Activated CD4-positive, alpha-beta T cell treated with anti-CD3 and anti-CD28 coated beads for 36 hours (primary cell): ENCODE results near the gene FTSJ3. TPM values are rescaled to one million over a fixed set of nuclear protein-coding genes. Genes with fewer than 3 reads are reported as not detected.

Experiments used
- ATAC-seq: fragments of 200-7000 bp; cut with Tn5 transposase; one replicate; pipeline ENCODE4 v1.10.0; 2021; ENCODE audit warnings: mild to moderate bottlenecking, moderate library complexity
- CTCF ChIA-PET: fragments of 350-600 bp; sonication (Branson Sonifier 250); formaldehyde crosslinking; loops from one replicate; lab custom pipeline; 2021; ENCODE audit warnings: antibody characterized with exemption; lab: Charles Lee
- POLR2A ChIA-PET: fragments of 350-600 bp; sonication (Branson Sonifier 250); formaldehyde crosslinking; loops from one replicate; lab custom pipeline; 2021; ENCODE audit warnings: antibody characterized with exemption, inconsistent platforms; lab: Charles Lee
- DNase-seq: peaks from one replicate; pipeline ENCODE4 v3.0.0-alpha.2; 2020
- H3K27ac Mint-ChIP-seq: one replicate; pipeline ENCODE4 v1.8.0; 2021; ENCODE audit warnings: mixed read lengths
- H3K27me3 Mint-ChIP-seq: one replicate; pipeline ENCODE4 v1.8.0; 2021; ENCODE audit warnings: mixed read lengths
- H3K36me3 Mint-ChIP-seq: one replicate; pipeline ENCODE4 v1.8.0; 2021; ENCODE audit warnings: low read depth, mixed read lengths
- H3K4me1 Mint-ChIP-seq: one replicate; pipeline ENCODE4 v1.8.0; 2021; ENCODE audit warnings: mixed read lengths
- H3K4me3 Mint-ChIP-seq: one replicate; pipeline ENCODE4 v1.8.0; 2021; ENCODE audit warnings: mild to moderate bottlenecking, moderate library complexity, mixed read lengths
- H3K9me3 Mint-ChIP-seq: one replicate; pipeline ENCODE4 v1.8.0; 2021; ENCODE audit warnings: low read depth, mixed read lengths
- intact Hi-C, 2 experiments: fragments of 100-400 bp; cut with DNase I in 1 of 2; cut with micrococcal nuclease in 1 of 2; formaldehyde crosslinking; loops; one replicate each; pipeline versions ENCODE4 v1.14.2 to v1.15.1; 2022 to 2024; cut with DNase I, micrococcal nuclease
- total RNA-seq, 2 experiments: library from RNA; stranded (reverse); gene quantifications; one replicate each; pipeline ENCODE4 v1.2.3, GENCODE V29; 2021

The FTSJ3 gene
- total RNA-seq, 2 experiments from 2014 or later: 52.1 to 61.2 TPM

GRCh38 chr17:63842540-63843386, 15.3 kb upstream of the FTSJ3 start, which contains the start of gene SMARCD2:
SMARCD2 (minus strand) TSS chr17:63842685; CDS start chr17:63842674, 11 bp downstream.
- DNase-seq (peak; percentile 100), ATAC-seq (peak; percentile 89)
- Mint-ChIP-seq H3K27ac (peak within 1 kb of the TSS; percentile 97), H3K9me3 (no peaks in the 10 kb centered on the region), H3K27me3 (no peaks in the 10 kb centered on the region), H3K4me3 (peak within 1 kb of the TSS; percentile 98), H3K4me1 (peaks cover 35% of the 10 kb centered on the region), H3K36me3 (peaks cover 12% of the 10 kb centered on the region)
- CTCF ChIA-PET: interaction anchor here (0.5 to 3.0 kb wide), 10 partner anchors 10 to 174 kb away, joined by 3 to 10 read pairs (median 4); partner anchors contain the start of gene FTSJ3
- intact Hi-C loops: loop anchor here (1.0 to 5.0 kb wide), 17 partner anchors 15 to 820 kb away; partner anchors contain the start of genes CCDC47 (in 2 of the 2), ERN1 (in 2 of the 2), FTSJ3 (in 2 of the 2) and PSMC5 (in 2 of the 2)
- POLR2A ChIA-PET: interaction anchor here (1.4 to 1.8 kb wide), 3 partner anchors 11 to 69 kb away, joined by 4 to 20 read pairs (median 6); partner anchors contain the start of genes CCDC47 and DDX42

- peaks cover 34% of the 10 kb centered on the region for H3K4me1 Mint-ChIP-seq
- H3K27ac Mint-ChIP-seq: peak overlapping the region; percentile 97
- ATAC-seq (peak; percentile 15), DNase-seq (no peak)
- intact Hi-C loops: loop anchor here (1.0 to 5.0 kb wide), 10 partner anchors 101 to 821 kb away; partner anchors contain the start of genes CYB561 (in 1 of the 2), DCAF7 (in 1 of the 2), ERN1 (in 1 of the 2) and ICAM2 (in 1 of the 2)
- no peaks in the 10 kb centered on the region for H3K27me3 Mint-ChIP-seq
- no peaks in the 10 kb centered on the region for H3K9me3 Mint-ChIP-seq
- H3K36me3 Mint-ChIP-seq: peaks cover 12% of the 10 kb centered on the region
- CTCF ChIA-PET: interaction anchor here (0.5 to 1.6 kb wide), 8 partner anchors 9 to 144 kb away, joined by 3 to 5 read pairs (median 3); no protein-coding TSS in a partner anchor
- POLR2A ChIA-PET: interaction anchor here (0.8 to 1.2 kb wide), 5 partner anchors 11 to 69 kb away, joined by 3 to 5 read pairs (median 4); partner anchors contain the start of genes CCDC47 and DDX42
- H3K4me3 Mint-ChIP-seq: peak overlapping the region; percentile 98
These were observed 14.7 kb upstream of the FTSJ3 start for GRCh38 chr17:63842173-63842539.

- peak overlapping the region; percentile 98 for H3K4me3 Mint-ChIP-seq
- ChIA-PET CTCF (interaction anchor here (0.6 to 1.7 kb wide), 9 partner anchors 8 to 148 kb away, joined by 3 to 6 read pairs (median 3); partner anchors contain the start of gene DDX42), POLR2A (interaction anchor here (0.6 to 1.2 kb wide), 6 partner anchors 10 to 141 kb away, joined by 3 to 5 read pairs (median 4); partner anchors contain the start of genes CCDC47 and DDX42)
- H3K4me1 Mint-ChIP-seq: peaks cover 31% of the 10 kb centered on the region
- H3K9me3 Mint-ChIP-seq: no peaks in the 10 kb centered on the region
- no peaks in the 10 kb centered on the region for H3K27me3 Mint-ChIP-seq
- H3K27ac Mint-ChIP-seq: peak overlapping the region; percentile 97
- peak; percentile 36 for DNase-seq
- no peak for ATAC-seq
- peaks cover 18% of the 10 kb centered on the region for H3K36me3 Mint-ChIP-seq
- intact Hi-C loops: loop anchor here (1.0 to 5.0 kb wide), 10 partner anchors 100 to 821 kb away; partner anchors contain the start of genes CYB561 (in 1 of the 2), DCAF7 (in 1 of the 2), ERN1 (in 1 of the 2) and ICAM2 (in 1 of the 2)
These were observed 14.1 kb upstream of the FTSJ3 start for GRCh38 chr17:63841350-63842172.

GRCh38 chr17:63840591-63841349, 13.3 kb upstream of the FTSJ3 start:
- H3K36me3 Mint-ChIP-seq: peaks cover 23% of the 10 kb centered on the region
- ATAC-seq: no peak
- CTCF ChIA-PET: interaction anchor here (0.6 to 2.2 kb wide), 6 partner anchors 8 to 149 kb away, joined by 3 to 6 read pairs (median 4); partner anchors contain the start of gene DDX42

GRCh38 chr17:63838631-63839171, 11.2 kb upstream of the FTSJ3 start:
- ATAC-seq (no peak), DNase-seq (no peak)
- H3K27ac Mint-ChIP-seq: peak overlapping the region; percentile 72
- peaks cover 33% of the 10 kb centered on the region for H3K4me1 Mint-ChIP-seq
- H3K9me3 Mint-ChIP-seq: no peaks in the 10 kb centered on the region
- no peaks in the 10 kb centered on the region for H3K27me3 Mint-ChIP-seq
- intact Hi-C loops: loop anchor here in 1 of 2 experiments (10.0 kb wide), 1 partner anchor 284 kb away; the partner anchor contains the start of gene DCAF7
- peak overlapping the region; percentile 47 for H3K4me3 Mint-ChIP-seq
- POLR2A ChIA-PET: interaction anchor here (0.6 to 0.7 kb wide), 2 partner anchors 10 to 11 kb away, joined by 3 to 4 read pairs; no protein-coding TSS in a partner anchor
- peaks cover 36% of the 10 kb centered on the region for H3K36me3 Mint-ChIP-seq
- CTCF ChIA-PET: interaction anchor here (1.3 to 2.2 kb wide), 5 partner anchors 11 to 93 kb away, joined by 3 to 6 read pairs (median 5); partner anchors contain the start of gene DDX42

More at GRCh38 chr17:63840591-63841349, 13.3 kb upstream of the FTSJ3 start:
- no peak for DNase-seq
- H3K4me1 Mint-ChIP-seq: peaks cover 31% of the 10 kb centered on the region
- no peaks in the 10 kb centered on the region for H3K9me3 Mint-ChIP-seq
- no peaks in the 10 kb centered on the region for H3K27me3 Mint-ChIP-seq
- intact Hi-C loops: loop anchor here (5.0 kb wide), 3 partner anchors 143 to 413 kb away; partner anchors contain the start of gene CYB561 (in 1 of the 2)
- H3K4me3 Mint-ChIP-seq: peak overlapping the region; percentile 98
- POLR2A ChIA-PET: interaction anchor here (0.6 to 1.5 kb wide), 4 partner anchors 9 to 306 kb away, joined by 3 to 6 read pairs (median 3); partner anchors contain the start of gene CCDC47
- peak overlapping the region; percentile 97 for H3K27ac Mint-ChIP-seq

- no peaks in the 10 kb centered on the region for H3K9me3 Mint-ChIP-seq
- ATAC-seq (no peak), DNase-seq (no peak)
- ChIA-PET CTCF (interaction anchor here (1.3 to 1.9 kb wide), 4 partner anchors 10 to 92 kb away, joined by 3 to 6 read pairs (median 4); partner anchors contain the start of gene DDX42), POLR2A (no interaction called here)
- intact Hi-C loops: loop anchor here in 1 of 2 experiments (10.0 kb wide), 1 partner anchor 283 kb away; the partner anchor contains the start of gene DCAF7
- H3K36me3 Mint-ChIP-seq: peaks cover 41% of the 10 kb centered on the region
- H3K27me3 Mint-ChIP-seq: no peaks in the 10 kb centered on the region
- peaks cover 31% of the 10 kb centered on the region for H3K4me1 Mint-ChIP-seq
- H3K4me3 Mint-ChIP-seq: no peak overlapping the region
- no peak overlapping the region for H3K27ac Mint-ChIP-seq
These were observed 10.6 kb upstream of the FTSJ3 start for GRCh38 chr17:63837962-63838600.

- Mint-ChIP-seq H3K36me3 (peaks cover 46% of the 10 kb centered on the region), H3K27ac (no peak overlapping the region), H3K27me3 (no peaks in the 10 kb centered on the region), H3K4me3 (no peak overlapping the region), H3K4me1 (peaks cover 31% of the 10 kb centered on the region), H3K9me3 (no peaks in the 10 kb centered on the region)
- ATAC-seq (no peak), DNase-seq (no peak)
- intact Hi-C loops: loop anchor here in 1 of 2 experiments (10.0 kb wide), 1 partner anchor 283 kb away; the partner anchor contains the start of gene DCAF7
- ChIA-PET POLR2A (no interaction called here), CTCF (interaction anchor here (1.4 kb wide), 1 partner anchor 92 kb away, joined by 3 read pairs; no protein-coding TSS in a partner anchor)
These were observed 10.0 kb upstream of the FTSJ3 start for GRCh38 chr17:63837480-63837879.

- intact Hi-C loops: loop anchor here in 1 of 2 experiments (10.0 kb wide), 1 partner anchor 282 kb away; the partner anchor contains the start of gene DCAF7
- H3K36me3 Mint-ChIP-seq: peaks cover 49% of the 10 kb centered on the region
- CTCF ChIA-PET: no interaction called here
These were observed 9.3 kb upstream of the FTSJ3 start for GRCh38 chr17:63836811-63837210.

More at GRCh38 chr17:63836811-63837210, 9.3 kb upstream of the FTSJ3 start:
- DNase-seq (no peak), ATAC-seq (no peak)
- Mint-ChIP-seq H3K4me1 (peaks cover 31% of the 10 kb centered on the region), H3K27me3 (no peaks in the 10 kb centered on the region), H3K4me3 (no peak overlapping the region), H3K9me3 (no peaks in the 10 kb centered on the region), H3K27ac (peak overlapping the region; percentile 19)
- POLR2A ChIA-PET: interaction anchor here (1.2 kb wide), 1 partner anchor 10 kb away, joined by 3 read pairs; the partner anchor contains the start of gene PSMC5
